ENCODE data around the gene ARID1B. TPM values are rescaled to one million over a fixed set of nuclear protein-coding genes. Genes with fewer than 3 reads are reported as not detected.

Gene ARID1B
- total RNA-seq, 1 donor from 2014 or later: 59.3 TPM

- Mint-ChIP-seq H3K36me3 (ENCODE audit: low read depth) (peaks cover 1% of the 10 kb centered on the region), H3K4me3 (ENCODE audit: unreplicated experiment) (no peak overlapping the region), H3K27ac (ENCODE audit: unreplicated experiment) (no peak overlapping the region), H3K9me3 (ENCODE audit: low read depth) (no peaks in the 10 kb centered on the region), H3K27me3 (ENCODE audit: low read depth) (no peaks in the 10 kb centered on the region), H3K4me1 (ENCODE audit: low read depth) (peaks cover 18% of the 10 kb centered on the region)
- TF ChIP-seq CTCF (IDR thresholded peaks at IDR 0.05): no peak
- no peak for DNase-seq (ENCODE audit: low spot score)
Observed at GRCh38 chr6:156928126-156928525, 150.9 kb downstream of the ARID1B start.

- peaks cover 1% of the 10 kb centered on the region for H3K36me3 Mint-ChIP-seq (ENCODE audit: low read depth)
- H3K9me3 Mint-ChIP-seq (ENCODE audit: low read depth): no peaks in the 10 kb centered on the region
- no peak for TF ChIP-seq CTCF (IDR thresholded peaks at IDR 0.05)
- no peak overlapping the region for H3K27ac Mint-ChIP-seq (ENCODE audit: unreplicated experiment)
- DNase-seq (ENCODE audit: low spot score): no peak
- H3K27me3 Mint-ChIP-seq (ENCODE audit: low read depth): no peaks in the 10 kb centered on the region
- H3K4me3 Mint-ChIP-seq (ENCODE audit: unreplicated experiment): no peak overlapping the region
- peaks cover 24% of the 10 kb centered on the region for H3K4me1 Mint-ChIP-seq (ENCODE audit: low read depth)
Observed at GRCh38 chr6:156928972-156929371, 151.8 kb downstream of the ARID1B start.

DNA sequence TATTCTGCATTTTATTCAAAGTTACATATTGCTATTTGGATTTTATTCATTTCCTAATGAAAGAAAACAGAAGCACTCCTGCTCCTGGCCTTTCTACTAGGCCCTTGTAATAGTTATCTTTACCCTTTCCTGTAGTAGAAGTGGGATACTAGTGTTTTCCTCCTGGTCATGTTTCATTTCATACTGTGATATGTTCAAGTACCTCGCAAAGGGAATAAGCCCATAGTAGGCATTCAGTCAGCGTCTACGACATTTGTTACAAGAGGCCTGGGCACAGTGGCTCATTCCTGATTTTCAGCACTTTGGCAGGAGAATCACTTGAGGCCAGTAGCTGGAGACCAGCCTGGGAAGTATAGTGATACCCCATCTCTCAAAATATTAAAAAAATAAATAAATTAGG lies 154.1 kb downstream of the ARID1B start:
- no peaks in the 10 kb centered on the region for H3K27me3 Mint-ChIP-seq (ENCODE audit: low read depth)

GRCh38 chr6:156933201-156934068 lies 156.3 kb downstream of the ARID1B start:
- TF ChIP-seq CTCF (IDR thresholded peaks at IDR 0.05): peak; percentile 14
- H3K27me3 Mint-ChIP-seq (ENCODE audit: low read depth): no peaks in the 10 kb centered on the region
- H3K4me3 Mint-ChIP-seq (ENCODE audit: unreplicated experiment): no peak overlapping the region
- peak overlapping the region; percentile 18 for H3K27ac Mint-ChIP-seq (ENCODE audit: unreplicated experiment)
- no peak for DNase-seq (ENCODE audit: low spot score)
- peaks cover 8% of the 10 kb centered on the region for H3K36me3 Mint-ChIP-seq (ENCODE audit: low read depth)
- no peaks in the 10 kb centered on the region for H3K9me3 Mint-ChIP-seq (ENCODE audit: low read depth)
- H3K4me1 Mint-ChIP-seq (ENCODE audit: low read depth): peaks cover 30% of the 10 kb centered on the region

More for the DNA sequence above, 154.1 kb downstream of the ARID1B start:
- Mint-ChIP-seq H3K36me3 (ENCODE audit: low read depth) (peaks cover 8% of the 10 kb centered on the region), H3K27ac (ENCODE audit: unreplicated experiment) (no peak overlapping the region), H3K4me1 (ENCODE audit: low read depth) (peaks cover 20% of the 10 kb centered on the region), H3K4me3 (ENCODE audit: unreplicated experiment) (no peak overlapping the region), H3K9me3 (ENCODE audit: low read depth) (no peaks in the 10 kb centered on the region)
- DNase-seq (ENCODE audit: low spot score): no peak
- TF ChIP-seq CTCF (IDR thresholded peaks at IDR 0.05): no peak

DNA sequence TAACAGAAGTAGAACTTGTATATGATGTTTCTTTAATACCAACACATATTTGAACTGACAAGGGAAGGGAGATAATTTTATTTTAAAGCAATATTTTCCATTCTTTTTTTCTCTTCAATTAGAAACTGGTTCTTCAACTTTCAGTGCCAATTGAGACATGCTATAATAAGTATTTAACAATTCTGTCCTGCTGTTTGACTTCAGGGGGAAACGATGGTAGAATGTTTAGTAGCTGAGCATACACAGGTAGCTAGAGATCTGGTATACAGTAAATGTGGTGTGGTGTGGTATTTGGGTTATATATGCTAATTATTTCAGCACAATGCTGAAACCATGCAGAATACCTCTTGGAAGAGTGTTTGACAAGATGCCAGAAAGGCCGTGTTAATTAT lies 156.9 kb downstream of the ARID1B start:
- no peak overlapping the region for H3K4me3 Mint-ChIP-seq (ENCODE audit: unreplicated experiment)
- DNase-seq (ENCODE audit: low spot score): no peak
- H3K4me1 Mint-ChIP-seq (ENCODE audit: low read depth): peaks cover 30% of the 10 kb centered on the region
- no peaks in the 10 kb centered on the region for H3K9me3 Mint-ChIP-seq (ENCODE audit: low read depth)
- H3K27ac Mint-ChIP-seq (ENCODE audit: unreplicated experiment): no peak overlapping the region
- H3K27me3 Mint-ChIP-seq (ENCODE audit: low read depth): no peaks in the 10 kb centered on the region
- no peak for TF ChIP-seq CTCF (IDR thresholded peaks at IDR 0.05)
- peaks cover 8% of the 10 kb centered on the region for H3K36me3 Mint-ChIP-seq (ENCODE audit: low read depth)

Measured in chondrocyte (in vitro differentiated cells).